H9 (cell line): ENCODE measurements around the gene ITSN1. TPM values are rescaled to one million over a fixed set of nuclear protein-coding genes. Genes with fewer than 3 reads are reported as not detected.
A peak's percentile ranks its signal among the peaks of the same experiment; 100 is the strongest.

ENCODE experiments used
- DNase-seq: peaks from one replicate; pipeline ENCODE4 v3.0.0-alpha.2; 2017
- H2AFZ ChIP-seq: one replicate; pipeline ENCODE4 v1.6.1; 2013; ENCODE audit warnings: mild to moderate bottlenecking, low read length, control low read depth, moderate library complexity
- H2AK5ac ChIP-seq: 2 replicates; pipeline ENCODE4 v1.6.1; 2013; ENCODE audit warnings: low read length, control low read depth, mixed read lengths; ENCODE audit not compliant: insufficient read length
- H2BK120ac ChIP-seq: one replicate; pipeline ENCODE4 v1.6.1; 2013; ENCODE audit warnings: low read depth, mild to moderate bottlenecking, low read length, control low read depth, inconsistent platforms; ENCODE audit not compliant: poor library complexity, severe bottlenecking
- H2BK12ac ChIP-seq: 2 replicates; pipeline ENCODE4 v1.6.1; 2013; ENCODE audit warnings: low read length, control low read depth, mixed read lengths, low read depth; ENCODE audit not compliant: insufficient read length
- H2BK15ac ChIP-seq: 2 replicates; pipeline ENCODE4 v1.6.1; 2013; ENCODE audit warnings: low read depth, low read length, control low read depth
- H2BK20ac ChIP-seq: one replicate; pipeline ENCODE4 v1.6.1; 2013; ENCODE audit warnings: low read depth, mild to moderate bottlenecking, low read length, control low read depth, inconsistent platforms; ENCODE audit not compliant: poor library complexity, severe bottlenecking
- H2BK5ac ChIP-seq: 2 replicates; pipeline ENCODE4 v1.6.1; 2013; ENCODE audit warnings: low read length, control low read depth, mixed read lengths; ENCODE audit not compliant: insufficient read length
- H3K14ac ChIP-seq: 2 replicates; pipeline ENCODE4 v1.6.1; 2013; ENCODE audit warnings: low read length, control low read depth; ENCODE audit not compliant: insufficient read depth
- H3K18ac ChIP-seq: 2 replicates; pipeline ENCODE4 v1.6.1; 2013; ENCODE audit warnings: low read depth, mild to moderate bottlenecking, mixed read lengths, low read length, control low read depth; ENCODE audit not compliant: insufficient read length
- H3K23ac ChIP-seq: 2 replicates; pipeline ENCODE4 v1.6.1; 2013; ENCODE audit warnings: low read length, control low read depth, mixed read lengths, low read depth; ENCODE audit not compliant: insufficient read length
- H3K23me2 ChIP-seq: 2 replicates; pipeline ENCODE4 v1.6.1; 2013; ENCODE audit warnings: low read depth, mild to moderate bottlenecking, mixed read lengths, low read length, control low read depth; ENCODE audit not compliant: insufficient read length, poor library complexity, severe bottlenecking
- H3K27ac ChIP-seq: 2 replicates; pipeline ENCODE4 v1.5.1; 2013; ENCODE audit warnings: low read length, control low read depth, mixed read lengths, low read depth; ENCODE audit not compliant: insufficient read length
- H3K27me3 ChIP-seq: 2 replicates; pipeline ENCODE4 v1.6.1; 2013; ENCODE audit warnings: low read length, control low read depth, inconsistent platforms; ENCODE audit not compliant: insufficient read depth
- H3K4ac ChIP-seq: 2 replicates; pipeline ENCODE4 v1.6.1; 2013; ENCODE audit warnings: low read depth, mild to moderate bottlenecking, control low read depth, inconsistent platforms, low read length, moderate library complexity
- H3K4me1 ChIP-seq: 2 replicates; pipeline ENCODE4 v1.6.1; 2013; ENCODE audit warnings: low read length, control low read depth, inconsistent platforms; ENCODE audit not compliant: insufficient read depth
- H3K4me2 ChIP-seq: 2 replicates; pipeline ENCODE4 v1.6.1; 2013; ENCODE audit warnings: low read length, control low read depth, mixed read lengths; ENCODE audit not compliant: insufficient read length, insufficient read depth
- H3K56ac ChIP-seq: 2 replicates; pipeline ENCODE4 v1.6.1; 2013; ENCODE audit warnings: low read depth, mild to moderate bottlenecking, mixed read lengths, low read length, control low read depth; ENCODE audit not compliant: insufficient read length
- H3K79me1 ChIP-seq: 2 replicates; pipeline ENCODE4 v1.6.1; 2013; ENCODE audit warnings: low read depth, mild to moderate bottlenecking, moderate library complexity, low read length, control low read depth, inconsistent platforms; ENCODE audit not compliant: insufficient read depth, poor library complexity, severe bottlenecking
- H3K79me2 ChIP-seq: 2 replicates; pipeline ENCODE4 v1.6.1; 2013; ENCODE audit warnings: low read length, control low read depth, inconsistent platforms; ENCODE audit not compliant: insufficient read depth
- H3K9ac ChIP-seq: 2 replicates; pipeline ENCODE4 v1.6.1; 2013; ENCODE audit warnings: low read length, control low read depth, mixed read lengths; ENCODE audit not compliant: insufficient read length; ENCODE audit errors: extremely low read depth
- H3K9me3 ChIP-seq: one replicate; pipeline ENCODE4 v1.6.1; 2013; ENCODE audit warnings: low read depth, low read length, inconsistent platforms; ENCODE audit not compliant: control insufficient read depth
- H3T11ph ChIP-seq: one replicate; pipeline ENCODE4 v1.6.1; 2013; ENCODE audit warnings: mild to moderate bottlenecking, low read length, control low read depth, inconsistent platforms
- H4K20me1 ChIP-seq: one replicate; pipeline ENCODE4 v1.6.1; 2013; ENCODE audit not compliant: control insufficient read depth, insufficient read length, insufficient read depth
- H4K5ac ChIP-seq: 2 replicates; pipeline ENCODE4 v1.6.1; 2013; ENCODE audit warnings: low read depth, mild to moderate bottlenecking, mixed read lengths, low read length, control low read depth; ENCODE audit not compliant: insufficient read length
- H4K8ac ChIP-seq: replicated peaks from 2 replicates; pipeline ENCODE4 v1.6.1; 2013; ENCODE audit warnings: low read length, control low read depth, mixed read lengths, low read depth; ENCODE audit not compliant: insufficient read length
- H4K91ac ChIP-seq: 2 replicates; pipeline ENCODE4 v1.6.1; 2013; ENCODE audit warnings: low read depth, mild to moderate bottlenecking, moderate library complexity, mixed read lengths, low read length, control low read depth; ENCODE audit not compliant: insufficient read length
- H3K27ac Mint-ChIP-seq, 3 experiments: 2 replicates in 2 of 3; 3 replicates in 1 of 3; pipeline ENCODE4 v1.8.0; 2020 to 2021; ENCODE audit warnings: mixed read lengths in 3 of 3, mild to moderate bottlenecking in 1 of 3, moderate library complexity in 1 of 3
- H3K27me3 Mint-ChIP-seq: 2 replicates; pipeline ENCODE4 v1.8.0; 2021; ENCODE audit warnings: low read depth, mild to moderate bottlenecking, moderate library complexity, mixed read lengths
- H3K36me3 Mint-ChIP-seq, 3 experiments: 2 replicates in 2 of 3; 3 replicates in 1 of 3; pipeline ENCODE4 v1.8.0; 2020 to 2021; ENCODE audit warnings: low read depth in 3 of 3, mixed read lengths in 3 of 3; ENCODE audit not compliant: insufficient read depth in 1 of 3
- H3K4me1 Mint-ChIP-seq, 2 experiments: 2 replicates each; pipeline ENCODE4 v1.8.0; 2020; ENCODE audit warnings: mixed read lengths in 2 of 2
- H3K4me3 Mint-ChIP-seq, 2 experiments: 2 replicates in 1 of 2; 3 replicates in 1 of 2; pipeline ENCODE4 v1.8.0; 2020 to 2021; ENCODE audit warnings: mild to moderate bottlenecking in 2 of 2, mixed read lengths in 2 of 2, moderate library complexity in 1 of 2
- H3K9me3 Mint-ChIP-seq, 2 experiments: 2 replicates in 1 of 2; 3 replicates in 1 of 2; pipeline ENCODE4 v1.8.0; 2020; ENCODE audit warnings: mild to moderate bottlenecking in 2 of 2, mixed read lengths in 2 of 2, moderate library complexity in 1 of 2
- WGBS: extraction: QIAGEN DNeasy Blood & Tissue Kit; methylation state at CpG from one replicate; pipeline ENCODE4 v1.1.7; 2013; ENCODE audit warnings: missing lambda C conversion rate, low lambda C conversion rate, mixed read lengths; ENCODE audit not compliant: insufficient read length; ENCODE audit errors: extremely low coverage; 5-methylcytosine and 5-hydroxymethylcytosine counted together
- total RNA-seq: library from RNA; stranded (reverse); gene quantifications from 2 replicates; pipeline ENCODE4 v1.2.1, GENCODE V29; 2021
- TF ChIP-seq, protein P1 (sequence below): fragments of 200-600 bp; sonication (generic); conservative IDR thresholded peaks from 3 replicates; pipeline ENCODE4 v1.8.0; 2021; ENCODE audit warnings: antibody characterized with exemption, mild to moderate bottlenecking

ITSN1 gene
- total RNA-seq, 1 experiment from 2014 or later: 94.2 TPM

DNA sequence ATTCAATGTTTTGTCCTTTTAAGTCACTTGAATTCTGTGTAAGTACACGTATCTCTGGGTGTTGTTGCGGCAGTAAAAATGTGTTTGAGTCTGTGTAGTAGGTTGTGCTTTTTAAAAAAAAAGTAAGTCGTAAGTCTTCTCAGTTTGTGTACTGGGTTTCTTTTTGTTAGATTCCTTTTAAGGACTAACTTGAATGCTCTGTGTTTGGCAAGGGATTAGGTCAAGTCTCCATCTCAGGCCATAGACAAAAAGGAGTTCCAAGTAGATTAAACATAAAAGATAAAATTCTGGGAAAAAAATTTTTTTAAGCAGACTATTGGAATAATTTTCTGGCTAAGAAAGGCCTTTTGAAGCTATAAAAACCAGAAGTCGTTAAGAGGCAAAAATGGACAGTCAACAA lies 160.2 kb downstream of the ITSN1 start:
- Histone ChIP-seq H2BK5ac (no peak overlapping the region), H3K4ac (no peak overlapping the region), H3K27me3 (no peaks in the 10 kb centered on the region), H3K14ac (no peak overlapping the region), H3K9me3 (no peaks in the 10 kb centered on the region), H3K79me1 (no peaks in the 10 kb centered on the region), H3K23ac (no peak overlapping the region), H3T11ph (no peak overlapping the region), H3K4me1 (peaks cover 2% of the 10 kb centered on the region; the same call in 1 of the 2 replicates), H2BK20ac (no peak overlapping the region), H4K8ac (no peak overlapping the region), H3K4me2 (no peak overlapping the region), H3K23me2 (no peaks in the 10 kb centered on the region), H3K18ac (no peak overlapping the region), H2AK5ac (no peak overlapping the region), H2BK15ac (no peak overlapping the region), H3K27ac (no peak overlapping the region), H4K91ac (no peak overlapping the region), H2AFZ (no peak overlapping the region), H3K9ac (no peak overlapping the region), H2BK120ac (no peak overlapping the region), H3K56ac (no peak overlapping the region), H3K79me2 (no peaks in the 10 kb centered on the region), H2BK12ac (no peak overlapping the region), H4K20me1 (no peaks in the 10 kb centered on the region), H4K5ac (no peak overlapping the region)
- Mint-ChIP-seq H3K27me3 (no peaks in the 10 kb centered on the region), H3K4me1 (peaks cover 11 to 19% of the 10 kb centered on the region in 2 experiments), H3K4me3 (no peak overlapping the region), H3K36me3 (peaks cover 11 to 53% (median 52%) of the 10 kb centered on the region in 3 experiments; a peak in 6 of 7 replicates), H3K9me3 (no peaks in the 10 kb centered on the region), H3K27ac (peak overlapping the region in 1 of 3 experiments; percentile 22; a peak in 3 of 7 replicates)
- no peak for DNase-seq
- TF ChIP-seq, protein P1, sequence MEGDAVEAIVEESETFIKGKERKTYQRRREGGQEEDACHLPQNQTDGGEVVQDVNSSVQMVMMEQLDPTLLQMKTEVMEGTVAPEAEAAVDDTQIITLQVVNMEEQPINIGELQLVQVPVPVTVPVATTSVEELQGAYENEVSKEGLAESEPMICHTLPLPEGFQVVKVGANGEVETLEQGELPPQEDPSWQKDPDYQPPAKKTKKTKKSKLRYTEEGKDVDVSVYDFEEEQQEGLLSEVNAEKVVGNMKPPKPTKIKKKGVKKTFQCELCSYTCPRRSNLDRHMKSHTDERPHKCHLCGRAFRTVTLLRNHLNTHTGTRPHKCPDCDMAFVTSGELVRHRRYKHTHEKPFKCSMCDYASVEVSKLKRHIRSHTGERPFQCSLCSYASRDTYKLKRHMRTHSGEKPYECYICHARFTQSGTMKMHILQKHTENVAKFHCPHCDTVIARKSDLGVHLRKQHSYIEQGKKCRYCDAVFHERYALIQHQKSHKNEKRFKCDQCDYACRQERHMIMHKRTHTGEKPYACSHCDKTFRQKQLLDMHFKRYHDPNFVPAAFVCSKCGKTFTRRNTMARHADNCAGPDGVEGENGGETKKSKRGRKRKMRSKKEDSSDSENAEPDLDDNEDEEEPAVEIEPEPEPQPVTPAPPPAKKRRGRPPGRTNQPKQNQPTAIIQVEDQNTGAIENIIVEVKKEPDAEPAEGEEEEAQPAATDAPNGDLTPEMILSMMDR: no peak
- WGBS: no CpG with 5 or more reads among the region's 4 CpGs
